ENCODE measurements around the gene GPRIN1.
"Not testable (repeated sequence)": the region's sequence is repeated elsewhere in the genome, so short reads cannot be mapped to it uniquely, and the experiment has no call there.

The GPRIN1 gene

DNA sequence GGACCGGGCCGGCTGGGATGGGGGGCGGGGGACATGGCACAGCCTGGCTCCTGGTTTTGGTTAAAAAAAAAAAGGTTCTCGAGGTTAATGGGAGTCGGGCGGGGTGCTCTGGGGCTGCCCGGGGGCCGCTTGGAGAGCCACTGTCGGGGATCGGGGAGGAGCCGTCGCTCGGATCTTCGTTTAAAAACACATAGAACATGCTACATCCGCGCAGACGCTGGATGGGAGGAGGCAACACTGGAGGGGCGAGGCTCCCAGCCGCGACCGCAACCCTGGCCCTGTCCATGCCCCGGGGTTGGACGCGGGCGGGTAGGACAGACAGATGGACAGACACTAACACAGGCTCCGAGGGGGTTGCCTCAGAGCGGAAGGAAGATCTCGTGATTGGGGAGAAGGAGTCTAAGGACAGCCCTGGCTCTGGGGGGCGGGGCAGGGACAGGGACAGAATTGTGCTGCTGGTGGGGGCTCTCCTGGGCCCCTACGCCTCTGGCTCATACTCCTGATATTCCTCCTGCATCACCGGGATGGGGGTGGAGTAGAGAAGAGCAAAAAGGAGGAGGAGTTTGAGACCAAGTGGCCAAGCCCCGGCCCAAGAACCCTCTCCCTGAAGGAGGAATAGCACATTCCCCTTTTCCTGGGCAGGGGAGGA is 10.5 kb upstream of the GPRIN1 start:
- DNase-seq: no peak

DNA sequence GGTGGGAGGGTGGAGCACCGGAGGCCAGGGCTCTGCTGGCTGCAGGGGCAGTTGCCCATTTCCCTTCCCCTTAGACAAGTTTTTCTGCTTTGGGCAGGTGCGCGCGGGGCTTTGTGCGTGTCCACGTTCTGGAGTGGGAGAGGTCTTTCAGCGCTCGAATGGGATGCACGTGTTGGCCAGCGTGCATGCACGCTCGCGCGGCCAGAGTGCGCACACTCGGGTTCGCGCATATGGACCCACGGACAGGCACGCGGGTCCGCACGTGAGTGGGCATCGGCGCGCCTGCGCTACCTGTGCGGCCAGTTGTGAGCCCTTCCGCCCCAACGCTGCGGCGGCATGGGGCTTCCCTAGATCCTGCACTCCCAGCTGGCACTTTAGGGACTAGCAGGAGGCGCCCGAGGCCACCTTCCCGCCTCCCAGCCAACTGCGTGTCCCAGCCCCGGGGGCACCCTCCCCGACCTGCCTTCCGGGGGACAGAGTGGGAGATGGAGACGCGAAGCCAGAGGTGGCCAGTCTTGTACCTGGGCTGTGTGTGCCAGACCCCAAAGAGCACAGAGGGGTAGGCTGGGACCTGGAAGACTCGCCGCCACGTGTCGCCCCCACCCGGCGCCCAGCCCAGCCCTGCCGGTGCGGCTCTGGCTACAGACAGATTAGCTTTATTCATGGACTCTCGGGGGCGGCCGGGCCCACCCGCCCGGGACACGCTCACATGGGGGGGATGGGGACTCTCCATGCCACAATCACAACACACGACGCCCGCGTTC is 9.8 kb upstream of the GPRIN1 start:
- DNase-seq: no peak

DNA sequence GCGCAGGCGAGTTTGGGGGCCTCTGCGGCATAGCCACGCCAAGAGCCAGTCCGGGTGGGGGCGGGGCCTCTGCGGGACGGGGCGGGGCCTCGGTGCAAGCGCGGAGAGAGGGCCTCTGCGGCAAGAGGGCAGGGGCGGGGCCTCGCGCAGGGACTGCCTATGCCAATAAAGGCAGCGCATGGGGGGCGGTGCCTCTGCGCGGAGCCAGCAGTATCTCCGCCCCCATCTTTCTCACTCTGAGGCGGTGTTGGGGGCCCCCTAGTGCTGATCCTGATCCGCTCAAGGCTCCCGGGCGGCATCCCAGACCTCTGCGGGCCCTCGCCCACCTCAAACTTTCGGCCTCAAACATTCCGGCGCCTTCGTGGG is 9.2 kb upstream of the GPRIN1 start:
- DNase-seq: peak; percentile 92

DNA sequence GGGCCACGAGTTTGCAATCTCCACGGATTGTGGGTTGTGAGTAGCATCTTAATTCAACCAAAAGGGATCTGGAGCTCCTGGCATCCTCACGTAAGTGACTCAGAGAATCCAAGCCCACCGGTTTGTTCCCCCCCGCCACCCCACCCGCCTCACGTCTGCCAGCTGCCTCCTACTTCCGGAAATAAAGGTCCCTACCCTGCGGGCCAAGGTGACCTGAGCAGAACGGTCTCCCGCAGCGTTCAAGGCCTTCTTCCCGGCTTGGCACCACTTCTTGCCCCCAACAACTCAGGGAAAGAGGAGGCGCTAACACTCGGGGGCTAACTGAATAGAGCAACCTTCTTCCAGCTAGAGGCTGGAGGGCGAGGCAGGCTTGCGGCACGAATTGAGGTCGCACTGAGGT is 8.8 kb upstream of the GPRIN1 start:
- DNase-seq: no peak

DNA sequence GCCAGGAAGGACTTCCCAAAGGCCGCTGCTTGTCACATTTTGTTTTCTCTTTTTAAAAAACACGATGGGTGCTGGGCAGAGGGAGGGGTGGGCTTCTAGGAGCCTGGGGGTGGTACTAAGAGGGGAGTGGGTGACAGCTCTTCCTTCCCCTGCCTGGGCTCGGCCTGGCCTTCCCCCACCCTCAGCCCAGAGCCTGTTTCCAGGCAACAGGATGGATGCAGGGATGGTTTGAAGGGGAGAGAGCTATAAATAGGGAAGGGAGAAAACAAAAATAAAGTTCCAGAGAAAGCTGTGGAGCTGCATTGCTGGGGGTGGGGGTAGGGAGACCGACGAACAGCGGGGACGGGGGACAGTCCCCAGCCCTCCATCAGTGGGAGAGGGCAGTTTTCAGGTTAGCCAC is 6.6 kb upstream of the GPRIN1 start:
- DNase-seq: no peak

DNA sequence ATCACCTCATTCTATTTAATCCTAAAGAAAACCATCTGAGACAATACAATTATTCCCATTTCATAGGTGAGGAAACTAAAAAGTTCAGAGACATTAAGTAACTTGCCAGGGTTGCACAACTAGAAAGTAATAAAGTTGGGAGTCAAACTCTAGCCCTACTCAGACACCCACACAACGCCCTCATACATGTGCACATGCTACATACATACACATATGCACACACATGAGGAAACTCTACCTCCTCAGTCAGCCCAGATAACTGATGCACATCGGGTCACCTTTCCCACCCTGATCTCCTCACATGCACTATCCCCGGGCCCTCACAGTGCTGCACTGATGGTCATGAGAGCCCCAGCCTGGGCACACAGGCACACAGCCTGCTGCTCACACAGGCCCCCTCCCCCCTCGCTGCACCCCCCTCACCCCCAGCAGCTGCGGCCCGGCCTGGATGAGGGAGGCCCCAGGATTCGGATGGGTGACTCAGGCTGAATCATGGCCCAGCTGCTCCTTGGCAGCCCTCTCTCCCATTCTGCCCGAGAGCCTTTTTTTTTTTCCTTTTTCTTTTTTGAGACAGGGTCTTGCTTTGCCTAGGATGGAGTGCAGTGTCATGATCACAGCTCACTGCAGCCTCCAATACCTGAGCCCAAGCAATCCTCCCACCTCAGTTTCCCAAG is 5.0 kb upstream of the GPRIN1 start:
- no peak for DNase-seq

DNA sequence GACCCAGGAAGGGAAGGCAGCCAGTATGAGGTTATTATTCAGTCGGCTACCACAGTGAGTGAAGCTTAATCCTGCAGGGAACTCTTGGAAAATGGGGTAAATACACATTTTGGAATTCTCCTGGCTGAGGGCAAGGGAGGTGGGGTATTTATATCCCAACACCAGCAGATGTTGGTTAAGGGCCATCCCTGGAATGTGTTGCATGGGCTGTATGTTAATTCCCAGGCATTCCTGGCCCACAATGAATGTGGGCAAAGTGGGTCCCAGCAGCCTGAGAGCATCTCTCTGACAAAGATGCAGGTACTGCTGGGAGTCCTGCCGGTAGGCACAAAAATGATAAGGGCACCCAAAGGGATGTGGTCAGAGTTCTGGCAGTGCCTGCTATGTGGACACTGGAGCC is 2.9 kb upstream of the GPRIN1 start:
- DNase-seq: no peak

DNA sequence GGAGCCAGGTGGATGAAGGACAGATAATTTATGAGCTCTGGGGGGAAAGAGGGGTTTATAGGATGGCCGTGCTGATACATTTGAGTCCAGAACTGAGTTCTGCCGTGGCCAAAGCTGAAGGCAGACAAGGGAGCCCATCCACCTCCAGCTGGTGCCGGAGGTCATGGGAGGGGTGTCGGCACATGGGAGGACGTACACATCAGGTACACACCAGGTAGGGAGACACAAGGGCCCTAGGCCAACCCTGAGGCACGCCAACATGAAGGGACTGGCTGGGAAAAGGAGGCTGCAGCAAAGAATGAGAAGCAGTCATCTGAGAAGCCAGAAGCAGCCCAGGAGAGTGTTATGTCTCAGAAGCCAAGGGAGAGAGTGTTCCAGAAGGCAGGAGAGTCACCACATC is 2.1 kb upstream of the GPRIN1 start:
- no peak for DNase-seq

DNA sequence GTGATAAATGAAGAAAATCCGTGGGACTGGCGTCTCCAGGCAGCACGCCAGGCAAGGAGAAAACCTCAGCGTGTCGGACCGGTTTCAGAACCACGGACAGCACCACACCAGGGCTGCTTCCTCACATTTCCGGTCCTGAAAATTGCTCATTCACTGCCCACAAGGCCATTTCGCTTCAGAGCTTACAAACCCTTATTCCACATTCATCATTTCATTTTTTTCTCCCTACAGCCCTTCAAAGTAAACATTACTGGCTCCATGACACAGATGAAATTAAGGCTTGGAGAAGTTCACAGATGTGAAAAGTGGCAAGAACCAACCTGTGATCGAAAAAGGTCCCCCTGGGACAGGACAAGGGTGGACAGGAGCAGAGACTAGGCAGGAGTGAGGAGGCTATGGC is 1.5 kb upstream of the GPRIN1 start:
- peak; percentile 77 for DNase-seq

DNA sequence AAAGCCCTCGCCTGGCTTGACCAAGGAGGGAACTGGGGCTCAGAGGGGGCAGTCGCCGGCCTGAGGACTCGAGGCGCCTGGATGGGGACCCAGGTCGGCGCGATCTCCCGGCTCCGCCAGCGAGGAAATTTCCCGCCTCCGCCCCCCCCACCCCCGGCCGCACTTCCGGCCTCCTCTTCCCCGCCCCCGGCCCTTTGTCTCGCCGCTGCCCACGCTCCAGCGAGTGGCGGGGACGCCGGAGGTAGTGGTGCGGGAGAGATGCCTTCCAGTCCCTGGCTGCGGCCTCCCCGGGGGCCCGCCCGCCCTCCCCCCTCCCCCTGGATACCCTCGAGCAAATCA is 448 bp upstream of the GPRIN1 start:
- DNase-seq: no peak

DNA sequence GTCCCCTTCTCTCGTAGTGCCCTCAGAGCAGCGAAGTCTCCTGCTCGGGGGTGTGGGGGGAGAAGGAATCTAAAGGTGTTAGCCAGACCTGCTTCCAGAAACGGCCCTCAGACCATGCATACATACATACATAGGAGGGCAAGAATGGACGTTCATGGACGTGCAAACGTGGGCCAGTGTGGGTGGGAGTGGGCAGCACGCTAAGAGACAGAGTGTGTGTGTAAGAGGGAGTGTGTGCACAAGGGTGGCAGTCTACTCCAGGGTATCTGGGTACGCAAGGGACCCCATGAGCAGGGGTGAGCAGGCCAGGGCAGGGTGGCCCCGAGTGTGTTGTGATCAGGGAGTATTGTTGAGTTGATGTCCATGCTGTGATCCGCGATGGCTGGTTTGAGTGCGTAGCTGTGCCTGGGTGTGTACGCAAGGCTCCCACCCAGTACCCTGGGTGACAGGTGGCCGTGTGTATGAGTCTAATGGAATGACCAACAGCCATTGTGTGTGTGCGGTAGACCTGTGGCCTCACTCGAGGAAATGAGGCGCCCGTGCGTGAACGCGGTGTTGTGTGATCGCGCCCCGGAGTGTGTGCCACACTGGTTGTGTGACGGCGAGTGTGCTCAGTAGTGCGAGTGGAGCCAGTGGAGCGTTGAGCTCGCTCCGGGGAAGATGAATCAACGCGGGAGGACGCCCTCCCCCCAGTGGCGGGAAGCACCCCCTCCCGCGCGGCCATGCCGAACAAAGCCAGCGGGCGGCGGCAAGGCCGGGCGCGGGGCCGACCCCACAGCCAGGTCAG is 826 bp downstream of the GPRIN1 start:
- peak; percentile 45 for DNase-seq

DNA sequence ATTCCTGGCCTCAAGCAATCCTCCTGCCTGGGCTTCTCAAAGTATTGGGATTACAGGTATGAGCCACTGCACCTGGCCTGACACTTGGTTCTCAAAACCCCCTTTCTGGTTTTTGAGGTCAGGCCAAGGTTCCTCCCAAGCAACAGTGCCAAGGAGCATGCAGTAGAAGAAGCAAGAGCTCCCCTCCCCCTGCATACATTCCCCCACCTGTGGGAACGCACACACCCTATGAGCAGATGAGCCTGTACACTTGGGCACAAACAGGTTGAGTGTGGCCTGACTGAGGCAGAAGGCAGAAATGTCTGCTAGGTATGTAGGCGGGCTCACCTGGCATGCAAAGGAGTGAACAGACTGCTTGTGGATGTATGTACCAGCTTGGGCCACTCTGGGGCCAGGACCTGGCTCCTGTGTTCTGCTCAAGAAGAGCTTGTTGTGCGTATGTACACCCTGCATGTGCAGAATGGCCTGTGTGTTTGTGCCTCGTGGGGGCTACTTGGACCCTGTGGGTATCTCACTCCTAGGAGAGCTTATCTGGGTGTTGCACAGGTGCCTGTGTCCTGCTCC is 1.7 kb downstream of the GPRIN1 start:
- no peak for DNase-seq

DNA sequence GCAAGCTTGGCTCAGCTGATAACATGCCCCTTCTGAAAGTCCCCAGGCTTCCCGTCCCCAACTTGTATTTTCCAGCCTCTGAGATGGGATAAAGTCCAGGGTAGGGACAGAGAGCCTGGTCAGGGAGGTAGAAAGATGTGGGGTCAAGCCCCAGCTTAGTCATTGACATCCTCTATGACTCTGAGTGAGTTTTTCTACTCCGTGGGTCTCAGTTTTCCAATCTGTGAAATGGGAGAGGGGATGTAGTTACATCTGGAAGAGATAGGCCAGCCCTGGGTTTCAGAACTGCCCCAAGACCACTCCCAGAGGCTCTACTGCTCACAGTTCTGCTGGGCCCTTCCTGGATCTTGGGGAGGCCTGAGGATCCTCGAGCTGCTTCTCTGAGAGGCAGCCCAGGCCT is 3.1 kb downstream of the GPRIN1 start:
- no peak for DNase-seq

DNA sequence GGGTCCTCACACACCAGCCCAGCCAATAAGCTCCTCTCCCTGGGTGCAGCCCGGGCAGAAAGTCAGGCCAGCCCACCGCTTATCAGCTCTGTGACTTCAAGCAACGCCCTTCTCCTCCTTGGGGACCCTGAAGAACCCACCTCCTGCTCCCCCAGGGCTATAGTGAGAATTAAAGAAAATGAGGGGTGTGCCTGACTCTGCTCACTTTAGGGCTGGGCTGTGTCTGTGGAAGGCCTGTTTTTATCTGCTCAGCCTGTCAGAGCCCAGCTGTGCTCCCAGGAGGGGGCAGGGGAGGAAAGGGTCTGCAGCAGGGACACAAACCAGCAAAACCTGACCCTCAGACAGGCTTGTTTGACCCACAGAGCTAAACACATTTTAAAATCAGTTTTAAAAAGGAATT is 3.9 kb downstream of the GPRIN1 start:
- DNase-seq: no peak

DNA sequence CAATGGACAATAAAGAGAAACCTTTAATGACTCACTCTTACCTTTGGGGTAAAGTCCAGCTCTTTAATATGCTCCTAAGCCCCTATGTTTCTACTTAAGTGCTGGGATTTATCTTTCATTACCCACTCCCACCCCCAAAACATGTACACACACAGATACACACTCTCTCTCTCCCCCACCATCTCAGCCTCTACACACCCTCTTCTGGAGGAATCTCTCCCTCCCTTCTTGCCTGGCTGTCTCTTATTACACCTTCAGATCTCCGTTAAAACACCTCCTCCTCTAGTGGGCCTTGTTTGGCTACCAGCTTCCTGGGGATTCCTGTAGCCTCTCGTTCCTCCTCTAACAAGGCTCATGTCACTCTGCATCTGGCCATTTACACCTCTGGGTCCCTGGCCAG is 6.9 kb downstream of the GPRIN1 start:
- no peak for DNase-seq

DNA sequence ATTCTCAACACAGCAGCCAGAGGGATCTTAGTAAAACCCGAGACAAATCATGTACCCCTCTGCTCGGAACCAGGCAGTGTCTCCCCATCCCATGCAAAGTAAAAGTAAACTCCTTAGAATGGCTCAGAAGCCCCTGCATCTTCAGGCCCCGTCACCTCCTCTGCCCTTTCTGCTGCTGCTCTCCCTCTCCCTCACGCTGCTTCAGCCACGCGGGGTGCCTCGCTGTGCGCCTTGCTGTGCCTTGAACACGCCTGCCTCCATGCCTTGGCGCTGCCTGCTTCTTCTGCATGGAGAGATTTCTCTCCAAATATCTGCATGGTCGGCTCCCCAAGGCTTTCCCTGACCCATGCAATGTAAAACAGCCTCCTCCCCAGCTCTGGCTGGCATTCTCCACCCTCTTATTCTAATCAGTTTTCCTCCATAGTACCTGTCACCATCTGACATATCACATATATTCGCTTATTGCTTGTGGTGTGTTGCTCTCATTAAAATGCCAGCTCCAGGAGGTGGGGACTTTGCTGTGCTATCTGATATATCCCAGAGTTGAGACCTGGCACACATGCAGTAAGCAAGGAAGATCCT is 8.0 kb downstream of the GPRIN1 start:
- DNase-seq: no peak

DNA sequence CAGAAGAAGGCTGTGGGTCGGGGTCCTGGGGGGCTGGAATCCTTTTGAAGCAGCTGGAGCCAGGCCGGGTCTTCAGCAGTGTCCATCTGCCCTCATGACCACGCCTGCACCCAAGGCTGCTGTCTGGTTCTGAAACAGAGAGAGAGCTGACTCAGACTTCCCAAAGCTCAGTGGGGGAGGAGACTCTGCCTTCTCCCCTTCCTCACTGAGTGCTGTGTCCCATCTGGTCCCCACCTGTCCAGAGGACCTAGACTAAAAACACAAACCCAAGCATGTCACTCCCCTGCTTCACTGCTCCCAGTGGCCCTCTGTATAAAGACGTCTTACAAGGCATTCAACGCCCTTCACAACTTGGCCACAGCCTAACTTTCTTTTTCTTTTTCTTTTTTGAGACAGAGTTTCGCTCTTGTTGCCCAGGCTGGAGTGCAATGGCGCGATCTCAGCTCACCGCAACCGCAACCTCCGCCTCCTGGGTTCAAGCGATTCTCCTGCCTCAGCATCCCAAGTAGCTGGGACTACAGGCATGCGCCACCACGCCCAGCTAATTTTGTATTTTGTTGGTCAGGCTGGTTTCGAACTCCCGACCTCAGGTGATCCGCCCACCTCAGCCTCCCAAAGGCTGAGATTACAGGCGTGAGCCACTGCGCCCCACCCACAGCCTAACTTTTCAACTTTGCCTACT is 10.1 kb downstream of the GPRIN1 start:
- DNase-seq: not testable (repeated sequence)

DNA sequence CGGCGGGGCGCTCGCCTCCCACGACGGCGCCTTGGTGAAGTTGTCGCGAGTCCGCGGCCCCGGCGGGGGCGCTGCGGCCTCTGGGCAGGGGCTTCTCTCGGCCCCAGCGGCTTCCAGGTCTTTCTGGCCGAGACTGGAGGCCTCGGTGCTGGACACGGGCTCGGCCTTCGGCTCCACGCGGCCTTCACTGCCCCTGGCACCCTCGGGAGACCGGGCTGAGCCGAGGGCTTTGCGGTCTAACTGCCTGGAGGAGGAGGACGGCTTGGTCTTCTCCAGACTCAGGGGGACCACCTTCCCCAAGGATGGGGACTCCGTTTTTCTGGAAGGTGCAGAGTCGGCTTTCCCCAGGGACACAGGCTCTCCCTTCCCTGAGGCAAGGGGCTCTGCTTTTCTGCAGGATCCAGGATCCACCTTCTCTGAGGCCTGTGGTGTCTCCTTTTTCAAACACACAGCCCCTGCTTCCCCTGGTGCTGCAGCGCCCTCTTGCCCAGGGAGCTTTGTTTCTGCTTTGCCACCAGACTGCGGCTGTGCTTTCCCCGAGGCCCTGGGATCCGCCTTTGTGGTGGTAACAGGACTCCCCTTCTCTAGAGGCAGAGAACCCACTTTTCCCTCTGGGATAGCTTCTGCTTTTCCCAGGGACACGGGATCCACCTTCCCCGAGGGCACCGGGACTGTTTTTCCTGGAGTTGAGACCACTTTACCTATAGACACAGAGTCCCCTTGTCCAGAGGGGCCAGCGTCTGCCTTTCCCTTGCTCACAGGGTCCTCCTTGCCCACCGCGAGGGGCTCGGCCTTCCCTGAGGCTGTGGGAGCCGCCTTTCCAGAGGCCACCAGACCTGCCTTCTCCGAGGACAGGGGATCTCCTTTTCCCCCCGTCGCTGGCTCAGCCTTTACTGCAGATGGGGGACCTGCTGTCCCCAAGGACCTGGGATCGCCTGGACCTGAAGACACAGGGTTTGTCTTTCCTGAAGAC is 12.3 kb downstream of the GPRIN1 start:
- DNase-seq: no peak

DNA sequence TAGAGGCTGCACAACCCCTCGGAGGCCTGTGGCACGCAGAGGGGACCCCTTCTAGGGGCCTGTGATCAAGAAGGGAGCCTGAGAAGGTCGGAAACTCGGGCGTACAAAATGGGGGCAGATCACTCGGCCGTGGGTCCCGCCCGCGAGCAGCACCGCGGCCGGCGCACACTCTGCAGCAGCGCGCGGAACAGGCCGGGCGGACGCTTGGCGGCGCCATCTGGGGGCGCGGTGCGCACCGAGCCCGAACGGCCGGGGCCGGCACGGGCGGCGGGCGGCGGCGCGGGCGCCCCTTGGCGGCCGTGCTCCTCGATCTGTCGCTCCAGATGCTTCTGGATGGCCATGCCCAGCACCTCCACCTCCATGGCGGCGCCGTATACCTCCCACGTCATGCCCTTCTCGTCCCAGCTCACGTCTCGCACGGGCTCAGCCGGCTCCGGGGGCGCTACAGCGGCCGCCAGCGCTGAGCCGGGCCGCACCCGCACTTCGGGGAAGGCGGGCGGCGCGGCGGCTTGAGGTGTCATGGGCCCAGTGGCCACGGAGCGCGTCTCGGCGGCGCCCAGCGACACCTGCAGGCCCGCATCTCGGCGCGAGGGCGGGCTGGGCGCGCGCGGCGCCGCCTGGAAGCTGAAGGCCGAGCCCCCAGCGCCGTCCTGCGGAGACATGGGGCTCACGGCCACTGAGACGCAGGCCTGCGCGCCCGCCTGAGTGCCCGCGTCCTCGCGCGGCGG is 13.1 kb downstream of the GPRIN1 start:
- peak; percentile 74 for DNase-seq

DNA sequence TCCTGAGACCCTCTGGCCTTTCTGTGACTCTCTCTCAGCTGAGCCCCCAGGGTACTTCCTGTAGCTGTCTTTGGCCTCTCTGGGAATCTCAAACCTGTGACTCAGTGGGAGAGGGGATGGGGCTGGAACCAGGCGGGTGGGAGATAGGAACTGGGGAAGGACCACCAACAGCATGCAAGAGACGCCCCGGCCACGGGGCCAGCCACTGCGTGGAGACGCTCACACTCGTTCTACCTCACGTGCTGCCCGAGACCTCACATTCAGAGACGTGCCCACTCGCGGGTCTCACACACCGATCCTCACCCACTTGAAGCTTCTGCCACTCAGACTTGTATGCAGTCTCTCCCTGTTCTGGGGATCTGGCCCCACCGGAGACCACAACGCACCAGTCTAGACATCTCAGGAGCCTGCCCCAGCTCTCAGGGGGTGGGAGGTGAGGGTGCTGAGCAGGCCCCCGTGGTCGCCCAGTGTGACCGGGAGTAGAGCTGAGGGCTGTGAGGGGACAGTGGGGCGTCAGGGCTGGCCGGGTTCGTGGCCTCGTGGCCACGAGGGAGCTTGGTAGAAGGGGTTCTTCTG is 13.8 kb downstream of the GPRIN1 start:
- no peak for DNase-seq
